Measurements from ENCODE around the gene PEX13.

DNA sequence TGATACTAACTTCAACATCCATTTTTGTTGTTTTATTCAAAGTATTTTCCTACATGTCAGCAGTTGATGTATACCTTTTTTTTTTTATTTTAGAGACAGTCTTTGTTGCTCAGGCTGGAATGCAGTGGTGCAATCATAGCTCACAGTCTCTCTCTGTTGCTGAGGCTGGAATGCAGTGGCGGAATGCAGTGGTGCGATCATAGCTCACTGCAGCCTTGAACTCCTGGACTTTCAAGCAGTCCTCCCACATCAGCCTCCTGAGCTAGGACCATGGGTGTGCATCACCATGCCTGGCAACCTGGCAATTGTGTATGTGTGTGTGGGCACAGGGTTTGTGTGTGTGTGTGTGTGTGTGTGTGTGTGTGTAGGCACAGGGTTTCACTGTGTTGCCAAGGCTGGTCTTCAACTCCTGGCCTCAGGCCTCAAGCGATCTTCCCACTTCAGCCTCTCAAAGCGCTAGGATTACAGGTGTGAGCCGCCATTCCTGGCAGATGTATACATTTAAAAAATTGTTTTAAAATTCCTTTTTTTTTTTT, 72.9 kb downstream of the PEX13 start:
- TF ChIP-seq, protein P1, sequence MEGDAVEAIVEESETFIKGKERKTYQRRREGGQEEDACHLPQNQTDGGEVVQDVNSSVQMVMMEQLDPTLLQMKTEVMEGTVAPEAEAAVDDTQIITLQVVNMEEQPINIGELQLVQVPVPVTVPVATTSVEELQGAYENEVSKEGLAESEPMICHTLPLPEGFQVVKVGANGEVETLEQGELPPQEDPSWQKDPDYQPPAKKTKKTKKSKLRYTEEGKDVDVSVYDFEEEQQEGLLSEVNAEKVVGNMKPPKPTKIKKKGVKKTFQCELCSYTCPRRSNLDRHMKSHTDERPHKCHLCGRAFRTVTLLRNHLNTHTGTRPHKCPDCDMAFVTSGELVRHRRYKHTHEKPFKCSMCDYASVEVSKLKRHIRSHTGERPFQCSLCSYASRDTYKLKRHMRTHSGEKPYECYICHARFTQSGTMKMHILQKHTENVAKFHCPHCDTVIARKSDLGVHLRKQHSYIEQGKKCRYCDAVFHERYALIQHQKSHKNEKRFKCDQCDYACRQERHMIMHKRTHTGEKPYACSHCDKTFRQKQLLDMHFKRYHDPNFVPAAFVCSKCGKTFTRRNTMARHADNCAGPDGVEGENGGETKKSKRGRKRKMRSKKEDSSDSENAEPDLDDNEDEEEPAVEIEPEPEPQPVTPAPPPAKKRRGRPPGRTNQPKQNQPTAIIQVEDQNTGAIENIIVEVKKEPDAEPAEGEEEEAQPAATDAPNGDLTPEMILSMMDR (conservative IDR thresholded peaks at IDR 0.05; ENCODE audit: low read depth, low read length) = no peak
- TF ChIP-seq EZH2 (IDR thresholded peaks at IDR 0.05; ENCODE audit: borderline replicate concordance, low read depth, low read length, poor library complexity, severe bottlenecking) = no peak
